ENCODE results near the gene SDHD.

DNA sequence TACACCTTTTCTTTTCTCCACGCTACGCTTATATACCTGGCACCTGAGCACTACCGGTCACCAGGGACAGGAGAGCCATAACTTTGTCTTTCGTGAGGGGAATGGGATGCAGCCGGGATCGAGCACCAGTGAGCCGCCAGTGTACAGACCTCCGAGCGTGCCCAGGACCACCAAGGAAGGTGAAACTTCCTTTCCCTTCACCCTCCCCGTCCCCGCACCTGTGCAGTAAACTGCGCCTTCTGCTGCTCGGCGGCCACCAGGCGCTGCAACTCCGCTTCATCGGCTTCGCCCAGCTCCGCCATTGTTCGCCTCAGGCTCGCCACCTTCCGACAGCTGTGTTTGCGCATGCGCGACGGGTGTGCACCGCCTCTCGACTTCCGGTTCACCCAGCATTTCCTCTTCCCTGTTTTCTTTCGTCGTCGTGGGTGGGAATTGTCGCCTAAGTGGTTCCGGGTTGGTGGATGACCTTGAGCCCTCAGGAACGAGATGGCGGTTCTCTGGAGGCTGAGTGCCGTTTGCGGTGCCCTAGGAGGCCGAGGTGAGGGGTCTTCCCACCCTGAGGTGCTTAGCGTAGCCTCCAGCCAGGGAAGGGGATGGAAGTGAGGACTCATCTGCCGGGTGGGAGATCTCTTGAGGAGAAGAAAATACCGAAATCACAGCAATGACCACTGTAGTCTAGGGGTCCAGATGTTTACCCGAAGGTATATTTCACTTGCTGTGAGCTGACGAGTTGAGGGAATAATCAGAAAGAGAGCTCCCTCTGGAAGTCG is at the start of gene SDHD, which contains the start of gene TIMM8B:
- TF ChIP-seq PHF8 (conservative IDR thresholded peaks at IDR 0.05; ENCODE audit: low read depth, low read length), result peak; percentile 81
- peak; percentile 91 for TF ChIP-seq POLR2AphosphoS5 (IDR thresholded peaks at IDR 0.05; ENCODE audit: low read depth, low read length)
- TF ChIP-seq, protein P1, sequence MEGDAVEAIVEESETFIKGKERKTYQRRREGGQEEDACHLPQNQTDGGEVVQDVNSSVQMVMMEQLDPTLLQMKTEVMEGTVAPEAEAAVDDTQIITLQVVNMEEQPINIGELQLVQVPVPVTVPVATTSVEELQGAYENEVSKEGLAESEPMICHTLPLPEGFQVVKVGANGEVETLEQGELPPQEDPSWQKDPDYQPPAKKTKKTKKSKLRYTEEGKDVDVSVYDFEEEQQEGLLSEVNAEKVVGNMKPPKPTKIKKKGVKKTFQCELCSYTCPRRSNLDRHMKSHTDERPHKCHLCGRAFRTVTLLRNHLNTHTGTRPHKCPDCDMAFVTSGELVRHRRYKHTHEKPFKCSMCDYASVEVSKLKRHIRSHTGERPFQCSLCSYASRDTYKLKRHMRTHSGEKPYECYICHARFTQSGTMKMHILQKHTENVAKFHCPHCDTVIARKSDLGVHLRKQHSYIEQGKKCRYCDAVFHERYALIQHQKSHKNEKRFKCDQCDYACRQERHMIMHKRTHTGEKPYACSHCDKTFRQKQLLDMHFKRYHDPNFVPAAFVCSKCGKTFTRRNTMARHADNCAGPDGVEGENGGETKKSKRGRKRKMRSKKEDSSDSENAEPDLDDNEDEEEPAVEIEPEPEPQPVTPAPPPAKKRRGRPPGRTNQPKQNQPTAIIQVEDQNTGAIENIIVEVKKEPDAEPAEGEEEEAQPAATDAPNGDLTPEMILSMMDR (IDR thresholded peaks at IDR 0.05; ENCODE audit: control extremely low read depth in 1 of 3, insufficient read depth in 1 of 3, low read depth in 1 of 3, low read length in 3 of 3), result peak in 1 of 3 experiments; percentile 17; a peak in 2 of 4 replicates
- no peak for TF ChIP-seq ZNF274 (IDR thresholded peaks at IDR 0.05; ENCODE audit: borderline replicate concordance, extremely low read depth, low read length)
- peak in 1 of 2 experiments; percentile 40; a peak in 2 of 4 replicates for TF ChIP-seq SIN3A (conservative IDR thresholded peaks at IDR 0.05 in 1 of 2, IDR thresholded peaks at IDR 0.05 in 1 of 2; ENCODE audit: low read depth in 1 of 2, low read length in 2 of 2)
- TF ChIP-seq JUN (IDR thresholded peaks at IDR 0.05; ENCODE audit: low read depth, low read length), result no peak
- peak; percentile 74 for TF ChIP-seq CHD2 (IDR thresholded peaks at IDR 0.05; ENCODE audit: low read length)
- peak; percentile 28 to 61; a peak in 2 of 3 replicates for TF ChIP-seq POLR2A (IDR thresholded peaks at IDR 0.05; ENCODE audit: control extremely low read depth in 1 of 2, low read depth in 2 of 2, low read length in 2 of 2)

Measured in H1 (cell line).